GM11168 (cell line): ENCODE data around the gene KCNK15.

Experiments used
- in situ Hi-C: fragments of 300-500 bp; cut with MboI; formaldehyde crosslinking; loops from one replicate; pipeline ENCODE4 v1.12.0; 2022; ENCODE audit warnings: low sequenced_read_pairs; ENCODE audit not compliant: unreplicated experiment

KCNK15 gene

GRCh38 chr20:44776980-44777379 lies 31.3 kb downstream of the KCNK15 start:
- in situ Hi-C loops = loop anchor here (10.0 kb wide), 1 partner anchor 88 kb away; no protein-coding TSS in a partner anchor

GRCh38 chr20:44780226-44780625 lies 34.6 kb downstream of the KCNK15 start:
- in situ Hi-C loops = no loop called here

GRCh38 chr20:44781118-44781517 lies 35.5 kb downstream of the KCNK15 start:
- in situ Hi-C loops = no loop called here

GRCh38 chr20:44781791-44782190 lies 36.1 kb downstream of the KCNK15 start:
- in situ Hi-C loops = no loop called here

GRCh38 chr20:44784688-44785087 lies 39.0 kb downstream of the KCNK15 start:
- in situ Hi-C loops = no loop called here

GRCh38 chr20:44785768-44786167 lies 40.1 kb downstream of the KCNK15 start:
- in situ Hi-C loops = no loop called here

- in situ Hi-C loops = no loop called here
Measured at GRCh38 chr20:44787299-44787698, 41.6 kb downstream of the KCNK15 start.

GRCh38 chr20:44788706-44789456 lies 43.2 kb downstream of the KCNK15 start:
- in situ Hi-C loops = no loop called here

GRCh38 chr20:44790638-44791393 lies 45.2 kb downstream of the KCNK15 start:
- in situ Hi-C loops = no loop called here

- in situ Hi-C loops = no loop called here
Measured at GRCh38 chr20:44792796-44793195, 47.1 kb downstream of the KCNK15 start.

- in situ Hi-C loops = no loop called here
Measured at GRCh38 chr20:44795836-44796235, 50.2 kb downstream of the KCNK15 start.

GRCh38 chr20:44796311-44796710 lies 50.6 kb downstream of the KCNK15 start:
- in situ Hi-C loops = no loop called here

GRCh38 chr20:44796758-44797457 lies 51.2 kb downstream of the KCNK15 start:
- in situ Hi-C loops = no loop called here

GRCh38 chr20:44799691-44800090 lies 54.0 kb downstream of the KCNK15 start:
- in situ Hi-C loops = no loop called here

- in situ Hi-C loops = no loop called here
Measured at GRCh38 chr20:44800391-44801046, 54.9 kb downstream of the KCNK15 start.
